Karpas-422 (cell line): Measurements from ENCODE around the gene EML6. TPM values are rescaled to one million over a fixed set of nuclear protein-coding genes. Genes with fewer than 3 reads are reported as not detected.

ENCODE experiments used
- DNase-seq: peaks from one replicate; pipeline ENCODE4 v3.0.0-alpha.2; 2015
- H2AFZ ChIP-seq: fragments of 200-600 bp; sonication (generic); 2 replicates; pipeline ENCODE4 v1.6.1; 2014; ENCODE audit warnings: antibody characterized with exemption, low read length, mixed read lengths
- H3K27ac ChIP-seq: fragments of 200-600 bp; sonication (generic); 2 replicates; pipeline ENCODE4 v1.5.1; 2014; ENCODE audit warnings: mild to moderate bottlenecking, low read length, moderate library complexity
- H3K27me3 ChIP-seq: fragments of 200-600 bp; sonication (generic); 2 replicates; pipeline ENCODE4 v1.6.1; 2014; ENCODE audit warnings: low read length, mixed read lengths
- H3K36me3 ChIP-seq: fragments of 200-600 bp; sonication (generic); 2 replicates; pipeline ENCODE4 v1.6.1; 2014; ENCODE audit warnings: low read length, mixed read lengths; ENCODE audit not compliant: insufficient read depth
- H3K4me1 ChIP-seq: fragments of 200-600 bp; sonication (generic); 2 replicates; pipeline ENCODE4 v1.6.1; 2014; ENCODE audit warnings: mild to moderate bottlenecking, low read length, mixed read lengths
- H3K4me2 ChIP-seq: fragments of 200-600 bp; sonication (generic); 2 replicates; pipeline ENCODE4 v1.6.1; 2014; ENCODE audit warnings: low read length, low read depth, mild to moderate bottlenecking; ENCODE audit not compliant: poor library complexity, severe bottlenecking
- H3K4me3 ChIP-seq: fragments of 200-600 bp; sonication (generic); 2 replicates; pipeline ENCODE4 v1.5.1; 2014; ENCODE audit warnings: mild to moderate bottlenecking, antibody characterized with exemption, low read length, mixed read lengths
- H3K79me2 ChIP-seq: fragments of 200-600 bp; sonication (generic); 2 replicates; pipeline ENCODE4 v1.6.1; 2014; ENCODE audit warnings: mild to moderate bottlenecking, low read length, mixed read lengths
- H3K9ac ChIP-seq: fragments of 200-600 bp; sonication (generic); 2 replicates; pipeline ENCODE4 v1.6.0; 2014; ENCODE audit warnings: low read length
- H3K9me2 ChIP-seq: fragments of 200-600 bp; sonication (generic), shearing (Covaris generic); replicated peaks from 2 replicates; pipeline ENCODE4 v1.6.0; 2014; ENCODE audit warnings: mild to moderate bottlenecking, low read length, moderate library complexity; ENCODE audit not compliant: insufficient read depth
- H3K9me3 ChIP-seq: fragments of 300-700, 200-600 bp; sonication (generic); 2 replicates; pipeline ENCODE4 v1.6.1; 2014; ENCODE audit warnings: low read length, mixed read lengths
- H4K20me1 ChIP-seq: fragments of 200-600 bp; sonication (generic); 2 replicates; pipeline ENCODE4 v1.6.1; 2014; ENCODE audit warnings: mild to moderate bottlenecking, antibody characterized with exemption, low read length, low read depth; ENCODE audit not compliant: insufficient read depth
- total RNA-seq: library from RNA; depleted of rRNA; stranded (reverse); fragments of >200 nt; shearing (Covaris generic); gene quantifications from 2 replicates; pipeline ENCODE4 v1.2.3, GENCODE V29; 2014; ENCODE audit warnings: low replicate concordance

EML6 gene
- total RNA-seq, 1 experiment from 2014 or later: 187 TPM

DNA sequence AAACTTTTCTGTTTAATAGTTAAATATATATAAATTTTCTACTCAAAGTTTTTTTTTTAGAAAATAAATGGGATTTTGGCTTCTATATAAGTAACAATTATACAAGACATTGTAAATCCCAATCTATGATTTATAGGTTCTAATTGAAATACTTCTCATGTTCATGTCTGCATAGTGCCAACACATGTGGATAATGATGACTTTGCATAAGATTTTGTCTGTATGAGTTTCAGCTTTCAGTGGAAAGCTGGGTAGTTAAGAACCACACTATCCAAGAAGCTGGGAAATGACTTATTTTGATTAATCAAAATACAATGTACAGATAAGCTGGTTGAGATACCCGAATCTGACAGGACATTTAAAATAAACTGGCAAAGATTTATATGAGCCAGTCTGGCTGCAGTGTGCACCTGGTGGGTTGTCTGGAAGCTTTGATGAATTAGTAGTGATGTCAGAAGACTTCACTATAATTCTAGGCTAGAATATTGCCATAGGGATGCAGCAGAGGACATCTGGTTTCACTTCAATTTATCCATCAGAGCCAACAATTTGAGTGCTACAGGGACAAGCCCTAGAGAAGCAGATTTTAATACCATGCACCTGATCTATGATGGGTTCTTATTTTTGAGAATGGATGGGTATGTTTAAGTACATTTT, 45.4 kb downstream of the EML6 start:
- Histone ChIP-seq H2AFZ (no peak overlapping the region), H4K20me1 (no peaks in the 10 kb centered on the region), H3K9ac (peak overlapping the region; percentile 22; the same call in 1 of the 2 replicates), H3K9me3 (peaks cover under 1% of the 10 kb centered on the region; the same call in 1 of the 2 replicates), H3K4me2 (peak overlapping the region; percentile 66), H3K79me2 (peaks cover 94% of the 10 kb centered on the region), H3K4me3 (no peak overlapping the region), H3K36me3 (peaks cover 36% of the 10 kb centered on the region), H3K27ac (peak overlapping the region; percentile 94), H3K9me2 (no peaks in the 10 kb centered on the region), H3K4me1 (peaks cover 64% of the 10 kb centered on the region), H3K27me3 (no peaks in the 10 kb centered on the region)
- peak; percentile 71 for DNase-seq

DNA sequence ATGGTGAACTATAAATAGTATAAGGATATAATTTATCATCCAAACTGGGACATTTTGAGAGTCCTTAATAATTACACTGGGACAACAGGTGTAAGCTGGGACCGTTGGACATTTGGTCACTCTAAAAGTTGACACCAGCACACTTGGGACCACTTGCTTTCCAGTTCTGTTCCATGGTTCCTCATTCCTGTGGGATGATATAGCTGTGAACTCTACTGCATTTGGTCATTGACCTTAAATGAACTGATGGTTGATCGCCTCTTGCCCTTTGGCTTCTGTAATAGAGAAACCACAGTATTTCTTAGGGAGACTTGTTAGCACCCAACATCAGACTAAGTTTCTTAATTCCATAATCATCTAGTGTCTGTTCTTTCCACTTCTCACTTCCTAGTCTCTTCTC, 46.7 kb downstream of the EML6 start:
- Histone ChIP-seq H3K27me3 (no peaks in the 10 kb centered on the region), H3K9me3 (peaks cover 9% of the 10 kb centered on the region)
- DNase-seq: no peak

DNA sequence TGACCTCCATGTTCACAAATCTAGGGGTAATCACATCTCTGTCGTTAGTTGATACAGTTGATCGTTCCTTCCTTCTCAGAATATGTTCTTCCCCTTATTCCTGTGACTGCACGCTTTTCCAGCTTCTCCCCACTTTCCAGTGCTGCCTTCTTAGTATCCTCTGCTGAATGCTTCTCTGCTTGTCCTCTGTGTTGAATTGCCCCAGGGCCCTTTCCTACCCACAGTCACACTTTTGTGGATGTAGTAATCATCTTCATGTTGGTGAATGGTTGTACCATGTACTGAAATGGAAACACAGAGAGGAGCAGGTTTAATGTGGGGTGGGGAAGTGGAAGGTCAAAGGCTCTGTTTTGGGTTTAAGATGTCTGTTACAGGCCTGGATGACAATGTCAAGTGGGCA, 47.2 kb downstream of the EML6 start:
- Histone ChIP-seq H3K4me2 (no peak overlapping the region), H3K9ac (no peak overlapping the region), H3K9me3 (peaks cover 12% of the 10 kb centered on the region), H3K4me3 (no peak overlapping the region), H4K20me1 (no peaks in the 10 kb centered on the region), H3K27me3 (no peaks in the 10 kb centered on the region), H3K36me3 (peaks cover 52% of the 10 kb centered on the region), H2AFZ (no peak overlapping the region), H3K79me2 (peaks cover 94% of the 10 kb centered on the region), H3K27ac (peak overlapping the region; percentile 94; the same call in 1 of the 2 replicates), H3K4me1 (peaks cover 46% of the 10 kb centered on the region), H3K9me2 (no peaks in the 10 kb centered on the region)
- DNase-seq: no peak

More for the DNA sequence above, 46.7 kb downstream of the EML6 start:
- Histone ChIP-seq H3K4me2 (no peak overlapping the region), H3K9ac (no peak overlapping the region), H3K9me2 (no peaks in the 10 kb centered on the region), H4K20me1 (no peaks in the 10 kb centered on the region), H3K36me3 (peaks cover 48% of the 10 kb centered on the region), H3K4me3 (no peak overlapping the region), H3K79me2 (peaks cover 94% of the 10 kb centered on the region), H3K4me1 (peaks cover 51% of the 10 kb centered on the region), H3K27ac (peak overlapping the region; percentile 94), H2AFZ (no peak overlapping the region)

DNA sequence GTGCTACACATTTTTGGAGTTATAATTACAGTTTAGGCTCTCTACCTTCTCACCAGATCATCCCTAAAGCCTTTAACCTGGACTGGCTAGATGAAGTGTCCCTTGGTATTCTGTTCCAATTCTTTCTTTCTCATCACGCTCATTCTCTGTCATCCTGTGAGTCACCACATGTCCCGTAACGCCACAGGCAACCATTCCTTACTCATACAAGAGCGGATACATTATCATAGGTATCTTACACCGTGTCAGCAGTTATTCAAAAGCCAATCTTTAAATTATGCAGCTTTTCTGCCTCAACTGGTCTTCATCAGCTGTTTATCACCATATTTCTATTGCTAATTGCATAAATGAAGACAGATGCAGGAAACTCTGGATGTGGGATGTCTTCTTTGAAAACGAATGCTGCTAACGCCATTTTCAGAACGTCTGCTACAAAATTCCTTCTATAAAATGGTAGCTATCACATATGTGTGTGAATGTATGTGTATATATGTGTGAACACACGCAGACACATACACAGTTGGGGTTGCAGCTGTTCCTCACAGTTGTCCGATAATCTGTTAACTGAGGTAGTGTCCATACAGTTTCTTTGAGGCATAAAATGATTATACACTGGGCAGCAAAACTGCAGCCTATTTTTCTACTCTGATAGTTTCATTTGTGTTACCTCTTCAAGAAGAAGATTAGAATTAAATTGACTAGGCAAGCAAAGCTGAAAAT, 47.9 kb downstream of the EML6 start:
- Histone ChIP-seq H4K20me1 (no peaks in the 10 kb centered on the region), H3K4me3 (no peak overlapping the region), H3K9me2 (no peaks in the 10 kb centered on the region), H3K27me3 (no peaks in the 10 kb centered on the region), H2AFZ (no peak overlapping the region), H3K4me2 (no peak overlapping the region), H3K4me1 (peaks cover 43% of the 10 kb centered on the region), H3K9ac (no peak overlapping the region), H3K36me3 (peaks cover 58% of the 10 kb centered on the region), H3K9me3 (peaks cover 16% of the 10 kb centered on the region), H3K27ac (peak overlapping the region; percentile 94; the same call in 1 of the 2 replicates), H3K79me2 (peaks cover 94% of the 10 kb centered on the region)
- no peak for DNase-seq

DNA sequence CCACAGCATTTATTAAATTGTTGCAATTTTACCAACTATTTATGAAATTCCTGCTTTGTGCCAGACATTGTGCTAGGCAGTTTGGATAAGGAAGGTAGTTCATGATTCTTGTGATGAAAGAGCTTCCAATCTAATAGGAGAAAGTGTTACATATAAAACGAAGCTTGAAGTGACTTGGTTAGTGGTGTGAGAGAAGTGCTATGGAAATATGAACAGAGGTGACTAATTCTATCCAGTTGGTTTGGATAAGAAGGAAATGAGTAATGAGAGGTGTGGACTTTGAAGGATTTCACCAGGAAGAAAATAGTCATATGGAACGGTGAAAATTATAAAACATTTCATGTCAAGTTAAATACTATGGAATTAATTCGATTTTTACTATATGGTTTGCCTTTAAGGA, 48.6 kb downstream of the EML6 start:
- H3K4me1 ChIP-seq: peaks cover 43% of the 10 kb centered on the region
- no peaks in the 10 kb centered on the region for H3K9me2 ChIP-seq
- H2AFZ ChIP-seq: no peak overlapping the region
- H3K36me3 ChIP-seq: peaks cover 60% of the 10 kb centered on the region
- peaks cover 94% of the 10 kb centered on the region for H3K79me2 ChIP-seq
- no peak overlapping the region for H3K4me3 ChIP-seq
- H3K27me3 ChIP-seq: no peaks in the 10 kb centered on the region
- peak overlapping the region; percentile 22; the same call in 1 of the 2 replicates for H3K27ac ChIP-seq
- H4K20me1 ChIP-seq: no peaks in the 10 kb centered on the region
- H3K4me2 ChIP-seq: no peak overlapping the region
- no peak overlapping the region for H3K9ac ChIP-seq
- no peak for DNase-seq
- H3K9me3 ChIP-seq: peaks cover 16% of the 10 kb centered on the region

DNA sequence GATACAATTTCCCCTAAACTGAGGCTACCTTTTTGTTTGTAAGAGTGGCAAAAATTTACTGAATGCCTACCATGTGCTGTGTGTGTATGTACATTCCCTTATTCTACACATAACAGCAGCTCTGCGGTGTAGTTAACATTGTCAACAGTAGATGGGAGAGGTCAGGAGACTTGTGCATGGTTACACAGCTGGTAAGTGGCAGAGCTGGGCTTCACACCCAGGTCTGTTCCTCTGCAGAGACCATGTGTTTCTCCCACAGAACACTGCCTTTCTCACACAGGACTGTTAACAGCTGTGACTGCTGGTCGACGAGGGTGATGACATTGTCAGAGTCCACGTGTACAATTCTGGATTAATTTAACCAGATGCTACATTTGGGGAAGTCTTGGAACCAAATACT, 49.1 kb downstream of the EML6 start:
- DNase-seq: no peak
- H3K9me3 ChIP-seq: peaks cover 16% of the 10 kb centered on the region
- H2AFZ ChIP-seq: no peak overlapping the region
- no peaks in the 10 kb centered on the region for H3K27me3 ChIP-seq
- H3K4me1 ChIP-seq: peaks cover 43% of the 10 kb centered on the region
- no peak overlapping the region for H3K4me3 ChIP-seq
- peaks cover 97% of the 10 kb centered on the region for H3K79me2 ChIP-seq
- peak overlapping the region; percentile 22; the same call in 1 of the 2 replicates for H3K27ac ChIP-seq
- H3K9me2 ChIP-seq: no peaks in the 10 kb centered on the region
- H4K20me1 ChIP-seq: no peaks in the 10 kb centered on the region
- no peak overlapping the region for H3K4me2 ChIP-seq
- no peak overlapping the region for H3K9ac ChIP-seq
- H3K36me3 ChIP-seq: peaks cover 60% of the 10 kb centered on the region

DNA sequence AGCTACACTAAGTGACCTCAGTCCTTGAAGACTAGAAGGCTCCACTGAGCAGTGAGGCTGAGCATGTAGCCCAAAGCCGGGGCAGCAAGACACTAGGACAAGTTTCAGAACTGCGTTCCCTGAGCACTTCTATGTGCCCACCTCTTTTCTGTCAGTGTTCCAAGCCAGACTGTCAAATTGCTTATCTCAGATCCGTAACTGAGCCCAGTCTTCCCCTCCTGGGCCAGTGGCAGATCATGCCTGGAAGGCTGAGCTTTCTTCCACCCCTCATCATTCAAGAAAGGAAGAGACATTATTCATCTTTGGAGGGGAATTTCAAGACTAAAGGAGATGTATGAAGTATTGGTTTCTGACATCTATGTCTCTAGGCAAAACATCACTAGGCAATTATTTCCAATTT, 49.8 kb downstream of the EML6 start:
- peaks cover 43% of the 10 kb centered on the region for H3K4me1 ChIP-seq
- H3K36me3 ChIP-seq: peaks cover 60% of the 10 kb centered on the region
- peak overlapping the region; percentile 14; the same call in 1 of the 2 replicates for H3K27ac ChIP-seq
- H3K9me2 ChIP-seq: no peaks in the 10 kb centered on the region
- H3K4me3 ChIP-seq: no peak overlapping the region
- no peaks in the 10 kb centered on the region for H4K20me1 ChIP-seq
- no peaks in the 10 kb centered on the region for H3K27me3 ChIP-seq
- H3K9ac ChIP-seq: no peak overlapping the region
- H2AFZ ChIP-seq: no peak overlapping the region
- DNase-seq: no peak
- peaks cover 16% of the 10 kb centered on the region for H3K9me3 ChIP-seq
- peaks cover 97% of the 10 kb centered on the region for H3K79me2 ChIP-seq
- H3K4me2 ChIP-seq: no peak overlapping the region

DNA sequence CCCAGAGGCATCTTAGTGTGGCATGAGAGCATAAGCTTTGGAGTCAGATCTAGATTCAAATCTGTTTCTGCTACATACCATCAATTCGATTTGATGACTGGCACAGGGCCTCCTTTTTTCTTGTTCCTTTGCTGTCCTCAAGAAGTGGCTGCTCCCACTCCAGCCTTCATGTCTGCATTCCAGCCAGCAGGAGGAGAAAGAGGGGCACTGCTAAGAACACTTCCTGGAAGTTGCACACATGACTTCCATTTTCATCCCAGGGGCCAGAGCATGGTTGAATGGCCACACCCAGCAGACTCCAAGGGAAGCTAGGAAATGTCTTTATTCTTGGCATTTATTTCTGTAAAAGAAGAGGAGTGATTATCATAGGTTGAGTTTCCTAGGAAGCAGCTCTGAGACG, 50.4 kb downstream of the EML6 start:
- Histone ChIP-seq H3K79me2 (peaks cover 97% of the 10 kb centered on the region), H3K27me3 (no peaks in the 10 kb centered on the region), H3K36me3 (peaks cover 60% of the 10 kb centered on the region), H3K27ac (peak overlapping the region; percentile 14; the same call in 1 of the 2 replicates), H3K4me3 (no peak overlapping the region), H3K9ac (no peak overlapping the region), H4K20me1 (no peaks in the 10 kb centered on the region), H3K4me1 (peaks cover 38% of the 10 kb centered on the region), H3K4me2 (no peak overlapping the region), H3K9me3 (peaks cover 16% of the 10 kb centered on the region), H2AFZ (no peak overlapping the region), H3K9me2 (no peaks in the 10 kb centered on the region)
- no peak for DNase-seq
